T-helper 2 cell treated with Interferon-gamma antibody and Interleukin-4, amounts not matched to agents 100 ng/mL and 5 ng/mL, for 36 hours (primary cell): ENCODE results near the gene PMM2. TPM values are rescaled to one million over a fixed set of nuclear protein-coding genes. Genes with fewer than 3 reads are reported as not detected.

Experiments used
- intact Hi-C: fragments of 100-400 bp; cut with micrococcal nuclease; formaldehyde crosslinking; loops from one replicate; pipeline ENCODE4 v1.15.1; 2023
- total RNA-seq: library from RNA; stranded (reverse); gene quantifications from 2 replicates; pipeline ENCODE4 v1.2.3, GENCODE V29; 2022

The PMM2 gene
- total RNA-seq, 1 donor from 2014 or later = 56.3 TPM

GRCh38 chr16:8849411-8850011, 51.9 kb downstream of the PMM2 start:
- intact Hi-C loops = no loop called here

- intact Hi-C loops = no loop called here
These were observed 52.7 kb downstream of the PMM2 start for GRCh38 chr16:8850279-8850885.

GRCh38 chr16:8851761-8852403, 54.2 kb downstream of the PMM2 start:
- intact Hi-C loops = no loop called here

GRCh38 chr16:8852534-8852933, 54.9 kb downstream of the PMM2 start:
- intact Hi-C loops = no loop called here

GRCh38 chr16:8853150-8853549, 55.5 kb downstream of the PMM2 start:
- intact Hi-C loops = no loop called here

- intact Hi-C loops = no loop called here
These were observed 56.0 kb downstream of the PMM2 start for GRCh38 chr16:8853611-8854010.

GRCh38 chr16:8854298-8854948, 56.8 kb downstream of the PMM2 start:
- intact Hi-C loops = no loop called here

- intact Hi-C loops = no loop called here
These were observed 57.6 kb downstream of the PMM2 start for GRCh38 chr16:8855051-8855786.

- intact Hi-C loops = no loop called here
These were observed 58.3 kb downstream of the PMM2 start for GRCh38 chr16:8855972-8856371.

GRCh38 chr16:8858994-8859912, 61.6 kb downstream of the PMM2 start:
- intact Hi-C loops = no loop called here

- intact Hi-C loops = no loop called here
These were observed 62.6 kb downstream of the PMM2 start for GRCh38 chr16:8859913-8860881.

- intact Hi-C loops = no loop called here
These were observed 64.1 kb downstream of the PMM2 start for GRCh38 chr16:8861563-8862308.

- intact Hi-C loops = no loop called here
These were observed 64.9 kb downstream of the PMM2 start for GRCh38 chr16:8862309-8863130.

GRCh38 chr16:8863594-8864424, 66.2 kb downstream of the PMM2 start:
- intact Hi-C loops = no loop called here

GRCh38 chr16:8864480-8865110, 67.0 kb downstream of the PMM2 start:
- intact Hi-C loops = no loop called here

- intact Hi-C loops = no loop called here
These were observed 67.7 kb downstream of the PMM2 start for GRCh38 chr16:8865145-8865882.
